Measurements from ENCODE around the gene CASZ1. TPM values are rescaled to one million over a fixed set of nuclear protein-coding genes. Genes with fewer than 3 reads are reported as not detected.

CASZ1 gene
- polyA plus RNA-seq, 3 donors, result 3.0 to 3.7 (median 3.4) TPM

DNA sequence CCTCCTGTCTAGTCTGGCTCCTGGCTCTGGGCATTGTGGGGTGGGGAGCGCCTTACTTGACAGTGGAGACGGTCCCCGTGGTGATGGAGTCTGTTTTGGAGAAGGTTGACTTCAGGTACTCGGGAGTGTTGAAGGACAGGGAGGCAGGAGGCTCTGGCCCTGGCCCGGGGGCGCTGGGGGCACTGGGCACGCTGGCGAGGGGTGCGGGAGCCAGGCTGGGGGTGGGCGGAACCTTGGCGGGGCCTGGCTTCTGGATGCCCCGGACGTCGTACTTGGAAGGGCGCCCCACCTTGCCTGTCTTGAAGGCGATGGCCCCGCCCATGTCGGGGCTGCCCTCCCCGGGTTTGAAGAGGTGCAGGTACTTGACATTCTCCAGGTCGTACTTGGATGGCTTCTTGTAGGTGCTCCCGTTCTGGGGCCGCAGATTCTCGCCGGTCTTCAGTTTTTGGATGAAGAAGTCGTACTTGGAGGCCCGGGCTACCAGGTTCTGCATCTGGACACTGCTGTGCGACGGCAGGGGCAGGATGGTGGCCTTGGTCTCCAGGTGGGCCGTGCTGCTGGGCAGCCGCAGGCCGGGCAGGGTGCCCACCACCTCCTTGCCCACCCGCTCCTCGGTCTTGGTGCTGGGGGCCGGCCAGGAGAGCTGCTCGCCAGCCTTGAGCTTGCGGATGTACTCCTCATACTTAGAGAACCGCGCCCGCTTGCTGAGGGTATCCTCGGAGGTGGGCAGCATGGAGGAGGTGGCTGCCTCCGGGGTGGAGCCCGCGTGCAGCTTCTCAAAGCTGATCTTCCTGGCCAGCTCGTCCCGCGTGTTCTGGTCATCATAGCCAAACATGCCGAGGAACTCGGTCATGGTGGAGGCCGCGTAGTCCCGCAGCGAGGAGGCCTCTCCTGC, 136.6 kb downstream of the CASZ1 start:
- 91 to 93% (median 92%) methylated on average over 51 to 52 of the region's 52 CpGs for WGBS, 3 donors
- H3K27ac ChIP-seq (ENCODE audit: low read depth, low read length), result no peak overlapping the region

DNA sequence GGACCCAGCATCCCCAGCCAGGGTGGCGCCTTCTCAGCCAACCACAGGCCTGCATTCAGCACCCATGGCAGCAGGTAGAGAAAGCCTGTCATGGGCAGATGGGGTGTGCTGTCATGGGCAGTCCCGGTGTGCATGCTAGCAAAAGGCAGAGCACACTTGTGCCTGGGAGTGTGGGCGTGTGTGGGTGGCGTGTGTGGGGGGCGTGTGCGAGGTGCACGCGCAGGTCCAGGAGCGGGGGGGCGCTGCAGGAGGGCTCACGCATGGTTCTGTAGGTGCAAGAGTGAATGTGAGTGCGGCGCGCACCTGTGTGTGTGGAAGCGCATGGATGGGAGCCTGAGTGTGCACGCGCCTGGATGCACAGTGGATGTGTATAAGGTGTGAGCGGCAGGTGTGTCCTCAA, 137.2 kb downstream of the CASZ1 start:
- H3K27ac ChIP-seq (ENCODE audit: low read depth, low read length), result no peak overlapping the region
- WGBS, 3 donors, result 94 to 96% (median 95%) methylated on average over 16 to 18 of the region's 18 CpGs

DNA sequence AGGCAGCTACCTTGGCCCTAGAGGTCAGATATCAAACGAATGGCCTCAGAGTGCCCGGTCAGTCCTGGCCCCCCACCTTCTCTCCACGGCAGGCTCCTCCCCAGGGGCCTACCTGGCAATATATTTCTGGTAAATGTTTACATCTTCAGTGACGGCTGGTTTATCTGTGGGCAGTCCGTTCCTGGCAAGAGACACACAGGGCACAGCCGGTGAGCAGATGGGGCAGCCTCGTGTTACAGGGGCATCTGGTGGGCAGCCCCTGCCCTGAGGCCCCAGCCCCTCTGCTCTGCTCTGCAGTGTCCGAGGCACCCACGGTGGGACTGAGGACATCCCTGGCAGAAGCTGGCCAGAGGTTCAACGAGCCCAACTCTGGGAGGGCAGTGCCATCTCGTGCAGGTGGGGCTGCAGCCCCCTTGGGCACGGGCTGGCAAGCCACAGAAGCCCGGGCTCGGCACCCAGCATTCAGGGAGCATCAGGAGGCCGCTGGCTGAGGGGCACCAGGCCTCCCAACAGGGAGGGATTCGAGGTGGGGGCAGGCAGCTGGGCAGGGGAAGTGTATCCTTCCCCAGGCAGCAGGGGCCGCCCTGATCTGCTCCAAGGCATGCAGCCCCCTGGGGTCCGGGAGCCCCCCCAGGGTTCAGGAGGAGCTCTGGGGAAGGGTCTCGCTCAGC, 137.9 kb downstream of the CASZ1 start:
- 79 to 87% (median 84%) methylated on average over 18 to 19 of the region's 19 CpGs for WGBS, 3 donors
- H3K27ac ChIP-seq (ENCODE audit: low read depth, low read length), result no peak overlapping the region

DNA sequence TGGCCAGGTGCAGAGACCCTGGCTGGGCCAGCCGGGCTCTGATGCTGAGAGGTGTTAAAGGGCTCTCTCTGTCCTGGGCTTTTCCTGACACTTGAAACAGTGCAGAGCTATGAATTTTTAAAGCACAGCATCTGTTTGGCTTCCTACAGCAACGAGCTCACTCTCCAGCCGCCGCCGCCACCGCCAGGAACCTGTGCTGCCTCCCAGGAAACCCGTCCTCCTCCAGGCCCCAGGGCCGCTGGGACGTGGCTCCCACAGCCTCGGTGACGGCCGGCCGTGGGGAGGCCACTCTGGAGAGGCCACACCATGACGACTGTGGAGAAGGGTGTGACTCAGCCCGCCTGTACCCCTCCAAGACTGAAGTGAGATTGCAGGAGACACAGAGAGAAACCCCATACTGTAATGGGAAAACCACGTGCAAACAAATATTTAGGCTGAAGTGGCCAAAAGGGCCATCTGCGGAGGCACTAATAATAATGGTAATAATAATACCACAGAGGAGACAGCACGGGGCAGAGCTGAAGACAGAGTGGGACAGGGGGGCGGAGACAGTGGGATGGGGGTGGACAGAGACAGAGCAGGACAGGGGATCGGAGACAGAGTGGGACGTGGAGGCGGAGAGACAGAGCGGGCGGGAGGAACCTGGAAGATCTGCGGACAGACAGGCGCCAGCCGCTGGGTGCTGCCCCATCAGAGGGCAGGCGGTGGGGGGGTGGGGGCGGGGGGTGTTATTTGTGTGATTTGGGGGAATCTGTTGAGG, 139.2 kb downstream of the CASZ1 start:
- WGBS, 3 donors, result 70 to 83% (median 75%) methylated on average over 29 of the region's 29 CpGs
- H3K27ac ChIP-seq (ENCODE audit: low read depth, low read length), result no peak overlapping the region

DNA sequence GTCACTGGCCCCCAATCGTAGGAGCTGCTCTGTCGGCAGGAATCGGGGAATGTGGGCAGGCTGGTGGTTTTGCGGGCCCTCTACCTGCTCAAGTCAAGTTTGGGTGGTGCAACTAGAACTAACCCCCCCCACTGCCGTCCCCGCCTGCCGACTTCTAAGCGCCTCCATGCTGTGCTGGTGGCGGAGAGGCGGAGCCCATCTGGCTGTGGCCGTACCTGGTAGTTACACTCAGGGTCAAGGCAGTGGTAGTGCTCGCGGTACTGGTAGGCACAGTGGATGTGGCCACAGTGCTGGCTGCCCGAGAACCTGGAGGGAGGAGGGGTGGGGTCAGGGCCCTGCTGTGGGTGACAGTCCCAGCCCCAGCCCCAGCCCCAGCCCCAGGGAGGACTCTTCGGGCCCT, 140.0 kb downstream of the CASZ1 start:
- 91% methylated on average over 15 of the region's 15 CpGs for WGBS, 3 donors
- no peak overlapping the region for H3K27ac ChIP-seq (ENCODE audit: low read depth, low read length)

DNA sequence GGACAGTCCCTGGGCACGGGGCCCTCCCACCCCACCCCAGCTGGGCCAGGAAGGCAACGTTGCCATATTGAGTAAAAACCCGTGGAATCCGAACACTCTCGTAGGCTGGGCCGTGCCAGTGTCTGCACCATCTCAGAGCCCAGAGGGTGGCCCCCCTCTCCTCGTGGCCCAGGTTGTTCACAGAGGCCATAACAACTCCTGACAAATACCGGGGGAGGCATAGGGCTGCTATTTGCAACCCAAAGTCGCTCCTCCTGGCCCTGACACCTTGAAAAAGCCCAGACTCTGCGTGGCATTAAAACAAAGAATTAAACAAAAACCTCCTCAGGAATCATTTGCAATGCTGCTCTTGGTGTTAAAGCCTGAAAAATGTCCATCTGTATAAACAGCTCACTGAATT, 141.4 kb downstream of the CASZ1 start:
- no peak overlapping the region for H3K27ac ChIP-seq (ENCODE audit: low read depth, low read length)
- WGBS, 3 donors, result 81 to 91% (median 91%) methylated on average over 10 of the region's 10 CpGs

DNA sequence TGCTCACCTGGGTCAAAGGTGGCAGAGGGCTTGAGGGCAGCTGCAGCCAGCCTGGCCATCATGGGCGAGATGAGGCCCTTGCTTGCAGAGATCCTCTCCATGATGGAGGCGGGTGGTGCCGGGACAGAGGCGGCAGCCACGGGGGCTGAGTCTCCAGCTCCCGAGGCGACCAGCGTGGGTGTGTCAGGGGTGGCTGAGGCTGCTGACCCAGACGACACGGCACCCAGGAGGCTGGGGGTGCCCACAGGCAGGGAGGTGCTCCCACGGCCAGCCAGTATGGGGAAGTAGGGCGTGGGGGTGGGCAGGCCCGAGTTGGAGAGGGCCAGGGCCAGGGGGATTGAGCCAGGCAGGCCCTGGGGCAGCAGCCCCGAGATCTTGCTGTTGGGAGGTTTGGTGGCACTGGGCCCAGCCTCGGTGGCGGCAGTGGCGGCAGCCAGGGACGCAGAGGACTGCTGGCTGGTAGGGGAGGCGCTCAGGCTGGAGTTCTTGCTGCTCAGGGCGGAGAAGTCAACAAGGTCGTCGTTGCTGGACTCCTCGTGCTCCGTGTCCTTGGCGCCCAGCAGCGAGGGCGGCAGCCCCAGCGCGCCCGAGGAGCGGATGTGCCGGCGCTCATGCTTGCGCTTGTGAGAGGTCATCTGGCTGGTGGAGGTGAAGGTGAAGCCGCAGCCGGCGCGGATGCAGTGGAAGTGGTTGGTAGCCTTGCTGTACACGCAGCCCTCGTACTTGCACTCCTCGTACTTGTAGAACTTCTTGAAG, 142.9 kb downstream of the CASZ1 start:
- H3K27ac ChIP-seq (ENCODE audit: low read depth, low read length), result no peak overlapping the region
- 91 to 95% (median 92%) methylated on average over 40 to 41 of the region's 41 CpGs for WGBS, 3 donors

DNA sequence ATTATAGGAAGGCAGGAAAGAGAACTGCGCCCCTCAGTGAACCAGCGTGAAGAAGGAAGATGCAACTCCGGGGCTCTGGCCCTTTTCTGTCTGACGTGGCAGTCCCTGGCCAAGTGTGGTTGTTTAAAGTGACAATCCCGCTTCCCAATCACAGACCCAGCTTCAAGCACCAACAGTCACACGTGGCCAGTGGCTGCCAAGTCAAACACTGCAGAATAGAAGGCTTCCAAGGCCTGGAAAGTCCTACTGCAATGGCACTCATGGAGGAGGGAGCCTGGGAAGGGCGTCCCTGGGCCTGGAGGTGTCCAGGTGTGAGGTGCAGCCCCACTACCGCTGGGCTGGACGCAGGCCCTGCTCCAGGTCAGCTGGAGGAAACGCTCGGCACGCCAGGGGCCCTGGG, 143.8 kb downstream of the CASZ1 start:
- H3K27ac ChIP-seq (ENCODE audit: low read depth, low read length), result no peak overlapping the region
- WGBS, 3 donors, result 59 to 93% (median 87%) methylated on average over 9 to 12 of the region's 12 CpGs

DNA sequence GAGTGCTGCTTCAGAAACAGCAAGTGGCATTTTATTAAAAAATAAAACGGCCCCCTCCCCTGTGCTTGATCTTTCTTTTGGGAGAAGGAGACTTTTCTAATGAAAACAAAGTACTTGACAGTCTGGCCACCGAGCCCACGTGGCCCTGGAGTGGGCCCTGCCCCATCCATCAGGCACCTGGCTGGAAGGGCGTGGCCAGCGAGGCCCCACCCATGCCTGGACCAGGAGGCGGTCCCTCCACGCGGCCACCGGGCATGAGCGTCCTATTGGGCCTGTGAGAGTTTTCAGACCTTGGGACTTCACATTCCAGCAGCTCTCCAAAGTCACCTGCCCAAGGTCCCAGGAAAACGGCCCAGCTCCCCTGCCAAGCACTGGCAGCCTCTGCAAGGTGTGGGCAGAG, 144.7 kb downstream of the CASZ1 start:
- WGBS, 3 donors, result 30 to 81% (median 65%) methylated on average over 11 of the region's 11 CpGs
- H3K27ac ChIP-seq (ENCODE audit: low read depth, low read length), result no peak overlapping the region

DNA sequence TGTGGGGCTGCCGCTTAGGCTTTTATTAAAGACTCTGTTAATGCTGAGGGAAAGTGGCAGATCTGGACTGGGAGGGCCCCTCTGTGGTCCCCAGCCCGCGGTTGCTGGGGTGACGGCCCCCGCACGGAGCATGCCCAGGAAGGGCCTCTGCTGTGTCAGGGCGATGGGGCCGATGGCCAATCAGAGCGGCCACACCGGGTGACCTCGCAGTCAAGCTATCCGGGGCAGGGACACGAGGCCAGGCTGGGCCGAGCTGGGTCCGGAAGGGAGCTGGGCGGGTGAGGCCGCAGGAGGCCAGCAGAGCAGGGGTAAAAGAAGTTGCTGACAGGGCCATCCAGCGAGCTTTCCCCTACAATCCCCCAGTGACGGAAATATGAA, 145.1 kb downstream of the CASZ1 start:
- no peak overlapping the region for H3K27ac ChIP-seq (ENCODE audit: low read depth, low read length)
- 60 to 71% (median 67%) methylated on average over 19 of the region's 19 CpGs for WGBS, 3 donors

DNA sequence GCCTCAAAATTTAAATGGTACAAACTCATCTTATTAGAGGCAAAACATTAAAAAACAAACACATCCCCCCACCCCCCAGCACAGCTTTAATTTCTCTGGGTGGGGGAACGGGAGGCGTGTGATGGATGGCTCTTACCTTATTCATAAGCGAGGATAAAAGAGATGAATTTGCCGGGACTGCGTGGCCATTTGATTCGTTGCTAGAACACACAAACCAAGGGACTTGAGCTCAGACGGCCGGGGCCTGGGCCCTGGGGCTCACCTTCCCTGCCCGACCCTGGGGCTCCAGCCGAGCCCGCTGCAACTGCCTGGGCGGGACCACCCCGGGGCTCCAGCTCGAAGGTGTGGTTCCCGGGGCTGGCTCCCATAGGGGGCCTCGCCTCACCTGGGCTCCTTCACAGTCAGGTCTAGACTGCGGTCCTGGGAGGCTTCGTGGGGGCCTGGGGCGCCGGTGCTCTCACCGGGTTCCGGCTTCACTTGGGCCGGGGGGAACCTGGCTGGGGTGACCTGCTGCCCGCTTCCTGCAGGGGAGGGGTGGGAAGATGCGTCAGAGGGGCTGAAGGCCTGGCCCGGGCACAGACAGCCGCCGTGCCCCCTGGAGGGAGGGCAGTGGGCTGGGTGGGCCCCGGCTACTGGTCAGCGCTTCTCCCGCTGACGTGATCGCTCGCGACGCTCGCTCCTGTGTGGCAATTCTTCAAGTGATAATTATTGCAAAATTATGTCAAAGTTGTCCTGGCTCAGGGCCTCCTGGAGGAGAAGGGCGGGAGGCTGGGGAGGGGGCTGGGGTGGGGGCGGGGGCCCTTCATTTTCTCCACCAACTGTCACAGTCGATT, 145.7 kb downstream of the CASZ1 start:
- no peak overlapping the region for H3K27ac ChIP-seq (ENCODE audit: low read depth, low read length)
- WGBS, 3 donors, result 69 to 85% (median 78%) methylated on average over 40 of the region's 40 CpGs

DNA sequence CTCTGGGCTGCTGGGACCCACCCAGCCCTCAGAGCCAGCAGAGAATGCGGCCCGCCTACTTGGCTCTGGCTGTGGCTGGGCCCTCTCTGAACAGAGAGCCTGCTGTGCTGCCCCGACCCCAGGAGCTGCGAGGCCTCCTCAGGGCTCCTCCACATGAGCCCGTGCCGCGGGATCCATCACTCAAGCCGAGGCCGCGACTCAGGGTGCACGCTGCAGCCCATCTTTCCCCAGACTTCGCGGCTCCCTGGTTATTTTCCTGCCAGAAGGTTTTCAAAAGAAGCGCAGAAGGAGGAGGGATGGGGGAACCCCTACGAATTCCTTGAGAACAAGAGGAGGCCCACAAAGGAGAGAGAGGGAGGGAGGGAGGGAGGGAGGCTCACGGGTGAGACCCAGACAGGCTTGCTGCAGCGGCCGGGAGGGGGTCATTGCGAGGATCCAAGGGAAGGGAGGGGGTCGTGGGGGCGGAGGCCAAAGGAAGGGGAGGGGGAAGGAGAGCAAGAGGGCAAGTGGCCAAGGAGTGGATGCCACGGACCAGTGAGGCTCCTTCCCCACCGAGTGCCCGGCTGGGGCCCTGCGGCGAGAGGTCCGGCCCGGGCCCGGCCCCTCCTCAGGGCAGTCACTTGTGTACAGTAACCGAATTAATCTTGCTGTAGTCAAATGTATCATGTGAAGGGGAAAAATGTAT, 146.8 kb downstream of the CASZ1 start:
- whole genome bisulfite sequencing, 3 donors, result 67 to 80% (median 73%) methylated on average over 29 to 30 of the region's 30 CpGs
- no peak overlapping the region for H3K27ac ChIP-seq (ENCODE audit: low read depth, low read length)

DNA sequence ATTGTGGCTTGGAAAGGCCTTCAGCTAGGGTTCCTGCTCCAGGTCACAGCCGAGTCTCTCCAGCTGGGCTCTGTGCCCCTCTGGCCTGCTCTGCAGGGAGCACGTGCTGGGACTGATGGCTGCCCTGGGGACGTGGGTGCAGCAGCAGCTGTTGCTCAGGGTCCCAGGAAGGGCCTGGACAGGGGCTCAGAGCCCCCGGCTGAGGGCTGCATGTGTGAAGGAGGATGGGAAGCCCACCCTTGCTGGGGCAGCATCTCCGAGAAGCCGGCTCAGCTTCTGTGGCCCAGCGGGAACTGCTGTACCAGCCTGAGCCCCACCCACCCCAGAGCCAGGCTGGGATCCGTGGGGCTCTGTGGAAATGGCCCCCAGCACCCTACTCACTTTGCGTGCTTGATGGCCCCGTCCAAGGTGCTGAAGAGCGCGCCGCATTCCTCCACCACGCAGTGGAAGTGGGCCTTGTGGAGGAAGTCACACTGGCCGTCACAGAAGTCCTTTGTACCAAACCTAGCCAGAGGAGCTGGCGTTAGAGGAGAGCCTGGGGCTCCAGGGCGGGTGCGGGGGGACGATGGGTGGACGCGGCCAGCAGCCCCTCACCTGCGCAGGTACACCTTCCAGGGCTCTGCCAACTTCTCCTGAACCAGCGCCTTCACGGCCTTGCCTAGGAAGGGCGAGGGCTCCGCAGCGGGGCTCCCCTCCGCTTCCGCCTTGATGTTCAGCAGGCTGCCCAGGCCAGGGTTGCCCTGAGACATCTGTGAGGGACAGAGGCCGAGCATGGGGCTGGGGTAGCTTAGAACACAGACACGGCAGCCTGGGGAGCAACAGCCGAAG, 147.5 kb downstream of the CASZ1 start:
- WGBS, 3 donors, result 75 to 88% (median 86%) methylated on average over 30 to 32 of the region's 32 CpGs
- no peak overlapping the region for H3K27ac ChIP-seq (ENCODE audit: low read depth, low read length)

DNA sequence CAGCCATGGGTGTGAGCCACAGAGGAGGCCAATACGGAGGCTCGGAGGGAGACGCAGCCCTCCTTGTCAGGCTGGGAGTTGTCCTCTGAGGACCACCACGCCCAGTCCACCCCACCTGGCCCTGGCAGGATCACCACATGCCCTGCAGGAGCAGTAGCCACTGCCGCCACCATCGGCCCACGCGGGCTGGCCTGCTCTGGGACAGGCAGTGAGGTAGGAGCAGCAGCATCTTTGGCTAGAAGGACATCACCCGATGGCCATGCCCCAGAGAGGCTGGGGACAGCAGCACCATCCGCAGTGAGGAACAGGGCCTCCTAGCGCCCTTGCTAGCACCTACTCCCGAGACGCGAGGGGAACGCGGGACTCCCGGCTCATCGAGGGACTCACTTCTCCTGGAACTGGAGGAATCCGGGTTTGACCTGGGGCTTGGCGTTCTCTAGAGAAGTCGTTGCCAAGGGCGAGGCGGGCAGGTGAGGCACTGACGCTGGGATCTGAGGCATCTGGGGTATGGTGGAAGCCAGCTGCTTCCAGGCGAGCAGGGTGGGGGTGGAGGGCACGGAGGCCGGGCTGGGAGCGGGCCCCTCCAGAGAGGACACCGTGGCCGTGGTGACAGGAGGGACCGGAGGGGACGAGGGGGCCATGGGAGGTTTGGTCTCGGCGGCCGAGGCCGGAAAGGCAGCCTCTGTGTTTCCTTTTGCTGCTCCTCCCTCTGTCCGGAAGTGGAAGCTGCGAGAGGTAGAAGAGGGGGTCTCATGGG, 148.9 kb downstream of the CASZ1 start:
- 94 to 96% (median 95%) methylated on average over 33 to 38 of the region's 38 CpGs for WGBS, 3 donors
- no peak overlapping the region for H3K27ac ChIP-seq (ENCODE audit: low read depth, low read length)

DNA sequence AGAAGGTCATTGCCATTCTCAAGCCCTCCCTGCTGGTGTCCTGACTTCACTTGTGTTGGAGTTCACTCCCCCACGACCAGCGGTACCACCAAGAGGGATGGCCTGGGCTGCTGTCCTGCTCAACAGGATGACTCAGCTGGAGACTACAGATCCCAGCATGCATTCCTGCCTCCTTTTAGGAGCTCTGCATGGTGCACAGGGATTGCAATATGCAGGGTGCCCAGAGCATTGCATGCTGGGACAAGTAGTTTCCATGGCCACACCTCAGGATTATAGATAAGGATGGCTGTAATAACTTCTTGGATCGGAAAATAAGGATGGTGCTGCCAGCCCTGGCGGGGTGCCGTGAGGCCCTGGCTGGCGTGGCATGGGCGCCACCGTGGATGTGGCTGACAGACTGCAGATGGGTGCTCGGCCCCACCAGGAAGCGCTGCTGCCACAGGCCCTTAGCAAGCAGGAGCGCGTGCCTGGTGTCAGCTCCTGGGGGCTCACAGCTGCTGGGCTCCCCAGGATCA, 150.0 kb downstream of the CASZ1 start:
- WGBS, 3 donors, result 82 to 92% (median 89%) methylated on average over 12 of the region's 12 CpGs
- no peak overlapping the region for H3K27ac ChIP-seq (ENCODE audit: low read depth, low read length)
